GM12891 (cell line): ENCODE results near the gene RNF166.

ENCODE experiments used
- DNase-seq: peaks from one replicate; pipeline ENCODE4 v3.0.0; 2011; ENCODE audit warnings: low spot score; ENCODE audit not compliant: insufficient read length
- FAIRE-seq: peaks from 2 replicates; lab custom pipeline; 2011; peaks lifted over from hg19 to GRCh38; lab: Jason Lieb, UNC
- PAX5 ChIP-seq: IDR thresholded peaks from 2 replicates; pipeline ENCODE4 v1.6.1; 2011; ENCODE audit warnings: low read length, moderate library complexity, mild to moderate bottlenecking; ENCODE audit not compliant: insufficient read depth, severe bottlenecking
- POLR2A ChIP-seq: IDR thresholded peaks from 2 replicates; pipeline ENCODE4 v1.6.1; 2011; ENCODE audit warnings: low read depth, low read length, control low read depth
- POLR2AphosphoS5 ChIP-seq: IDR thresholded peaks from 2 replicates; pipeline ENCODE4 v1.6.1; 2011; ENCODE audit warnings: low read depth, low read length, control low read depth
- POU2F2 ChIP-seq: IDR thresholded peaks from 2 replicates; pipeline ENCODE4 v1.6.1; 2011; ENCODE audit warnings: low read depth, mild to moderate bottlenecking, control low read depth, low read length, moderate library complexity
- SPI1 ChIP-seq: IDR thresholded peaks from 2 replicates; pipeline ENCODE4 v1.6.1; 2011; ENCODE audit warnings: low read depth, low read length, control low read depth
- TAF1 ChIP-seq: IDR thresholded peaks from 2 replicates; pipeline ENCODE4 v1.6.1; 2011; ENCODE audit warnings: low read depth, low read length, control low read depth

Gene RNF166

GRCh38 chr16:88724855-88725555, 18.8 kb upstream of the RNF166 start:
- no peak for FAIRE-seq
- no peak for TF ChIP-seq POU2F2
- no peak for TF ChIP-seq SPI1
- TF ChIP-seq POLR2AphosphoS5: no peak
- no peak for TF ChIP-seq TAF1
- no peak for TF ChIP-seq PAX5
- TF ChIP-seq POLR2A: no peak
- no peak for DNase-seq

GRCh38 chr16:88723911-88724310, 17.7 kb upstream of the RNF166 start:
- no peak for TF ChIP-seq POLR2AphosphoS5
- no peak for TF ChIP-seq POU2F2
- no peak for DNase-seq

GRCh38 chr16:88723507-88723887, 17.3 kb upstream of the RNF166 start:
- FAIRE-seq: no peak
- DNase-seq: no peak
- TF ChIP-seq SPI1 (no peak), TAF1 (no peak), PAX5 (no peak), POLR2AphosphoS5 (no peak), POU2F2 (no peak), POLR2A (no peak)

More at GRCh38 chr16:88723911-88724310, 17.7 kb upstream of the RNF166 start:
- FAIRE-seq: no peak

- FAIRE-seq (no peak), DNase-seq (no peak)
- TF ChIP-seq POU2F2: no peak
- TF ChIP-seq SPI1: no peak
- no peak for TF ChIP-seq TAF1
- no peak for TF ChIP-seq POLR2AphosphoS5
- TF ChIP-seq POLR2A: no peak
- TF ChIP-seq PAX5: no peak
Observed at GRCh38 chr16:88722784-88723506, 16.7 kb upstream of the RNF166 start.

- FAIRE-seq (no peak), DNase-seq (no peak)
- no peak for TF ChIP-seq PAX5
- no peak for TF ChIP-seq POLR2A
- TF ChIP-seq POU2F2: no peak
- TF ChIP-seq TAF1: no peak
- no peak for TF ChIP-seq POLR2AphosphoS5
- no peak for TF ChIP-seq SPI1
Observed at GRCh38 chr16:88721815-88722755, 15.9 kb upstream of the RNF166 start.

GRCh38 chr16:88721236-88721635, 15.0 kb upstream of the RNF166 start:
- no peak for FAIRE-seq
- DNase-seq: no peak
- TF ChIP-seq POU2F2 (no peak), SPI1 (no peak), TAF1 (no peak), PAX5 (no peak), POLR2AphosphoS5 (no peak), POLR2A (no peak)

GRCh38 chr16:88720396-88720970, 14.3 kb upstream of the RNF166 start:
- FAIRE-seq (no peak), DNase-seq (no peak)
- TF ChIP-seq POU2F2 (no peak), POLR2A (no peak), SPI1 (no peak), TAF1 (no peak)

- TF ChIP-seq PAX5 (no peak), TAF1 (no peak), POLR2AphosphoS5 (no peak), SPI1 (no peak), POU2F2 (no peak), POLR2A (no peak)
- DNase-seq (no peak), FAIRE-seq (no peak)
Observed at GRCh38 chr16:88719933-88720296, 13.7 kb upstream of the RNF166 start.

- no peak for FAIRE-seq
- TF ChIP-seq POU2F2: no peak
- no peak for TF ChIP-seq PAX5
- no peak for DNase-seq
Observed at GRCh38 chr16:88719267-88719932, 13.2 kb upstream of the RNF166 start.
